GM18868 (cell line): ENCODE results near the gene ADGRB2.

Experiments used
- ATAC-seq: cut with Tn5 transposase; IDR thresholded peaks from one replicate; pipeline ENCODE4 v1.9.1; 2021; ENCODE audit warnings: mild to moderate bottlenecking, moderate library complexity; ENCODE audit not compliant: unreplicated experiment

The ADGRB2 gene

GRCh38 chr1:31750858-31751510, 13.2 kb downstream of the ADGRB2 start:
- no peak for ATAC-seq

GRCh38 chr1:31749785-31750735, 14.1 kb downstream of the ADGRB2 start:
- ATAC-seq: no peak

- ATAC-seq: no peak
Measured at GRCh38 chr1:31748365-31748764, 15.8 kb downstream of the ADGRB2 start.

- ATAC-seq: no peak
Measured at GRCh38 chr1:31747304-31747703, 16.8 kb downstream of the ADGRB2 start.

GRCh38 chr1:31746687-31747086, 17.5 kb downstream of the ADGRB2 start:
- no peak for ATAC-seq

GRCh38 chr1:31745946-31746670, 18.0 kb downstream of the ADGRB2 start:
- ATAC-seq: no peak

GRCh38 chr1:31745096-31745945, 18.8 kb downstream of the ADGRB2 start:
- no peak for ATAC-seq

- peak; percentile 55 for ATAC-seq
Measured at GRCh38 chr1:31744165-31744888, 19.8 kb downstream of the ADGRB2 start.

- ATAC-seq: no peak
Measured at GRCh38 chr1:31742462-31743212, 21.5 kb downstream of the ADGRB2 start.

- ATAC-seq: no peak
Measured at GRCh38 chr1:31739346-31739745, 24.8 kb downstream of the ADGRB2 start.

GRCh38 chr1:31736675-31737074, 27.5 kb downstream of the ADGRB2 start:
- ATAC-seq: no peak

GRCh38 chr1:31735571-31735970, 28.6 kb downstream of the ADGRB2 start:
- ATAC-seq: no peak

GRCh38 chr1:31734582-31735107, 29.5 kb downstream of the ADGRB2 start:
- ATAC-seq: no peak

- ATAC-seq: no peak
Measured at GRCh38 chr1:31733389-31734219, 30.5 kb downstream of the ADGRB2 start.

GRCh38 chr1:31732751-31733289, 31.3 kb downstream of the ADGRB2 start:
- no peak for ATAC-seq

GRCh38 chr1:31732343-31732742, 31.8 kb downstream of the ADGRB2 start:
- ATAC-seq: no peak

GRCh38 chr1:31731049-31731565, 33.0 kb downstream of the ADGRB2 start:
- ATAC-seq: no peak
